DMS 273 (cell line): ENCODE data around the gene RAPGEF6.
"Not testable (repeated sequence)": the region's sequence is repeated elsewhere in the genome, so short reads cannot be mapped to it uniquely, and the experiment has no call there.

ENCODE experiments used
- DNase-seq: peaks from one replicate; lab custom pipeline; 2025; ENCODE audit not compliant: unreplicated experiment; lab: John Stamatoyannopoulos, UW

Gene RAPGEF6, protein sequence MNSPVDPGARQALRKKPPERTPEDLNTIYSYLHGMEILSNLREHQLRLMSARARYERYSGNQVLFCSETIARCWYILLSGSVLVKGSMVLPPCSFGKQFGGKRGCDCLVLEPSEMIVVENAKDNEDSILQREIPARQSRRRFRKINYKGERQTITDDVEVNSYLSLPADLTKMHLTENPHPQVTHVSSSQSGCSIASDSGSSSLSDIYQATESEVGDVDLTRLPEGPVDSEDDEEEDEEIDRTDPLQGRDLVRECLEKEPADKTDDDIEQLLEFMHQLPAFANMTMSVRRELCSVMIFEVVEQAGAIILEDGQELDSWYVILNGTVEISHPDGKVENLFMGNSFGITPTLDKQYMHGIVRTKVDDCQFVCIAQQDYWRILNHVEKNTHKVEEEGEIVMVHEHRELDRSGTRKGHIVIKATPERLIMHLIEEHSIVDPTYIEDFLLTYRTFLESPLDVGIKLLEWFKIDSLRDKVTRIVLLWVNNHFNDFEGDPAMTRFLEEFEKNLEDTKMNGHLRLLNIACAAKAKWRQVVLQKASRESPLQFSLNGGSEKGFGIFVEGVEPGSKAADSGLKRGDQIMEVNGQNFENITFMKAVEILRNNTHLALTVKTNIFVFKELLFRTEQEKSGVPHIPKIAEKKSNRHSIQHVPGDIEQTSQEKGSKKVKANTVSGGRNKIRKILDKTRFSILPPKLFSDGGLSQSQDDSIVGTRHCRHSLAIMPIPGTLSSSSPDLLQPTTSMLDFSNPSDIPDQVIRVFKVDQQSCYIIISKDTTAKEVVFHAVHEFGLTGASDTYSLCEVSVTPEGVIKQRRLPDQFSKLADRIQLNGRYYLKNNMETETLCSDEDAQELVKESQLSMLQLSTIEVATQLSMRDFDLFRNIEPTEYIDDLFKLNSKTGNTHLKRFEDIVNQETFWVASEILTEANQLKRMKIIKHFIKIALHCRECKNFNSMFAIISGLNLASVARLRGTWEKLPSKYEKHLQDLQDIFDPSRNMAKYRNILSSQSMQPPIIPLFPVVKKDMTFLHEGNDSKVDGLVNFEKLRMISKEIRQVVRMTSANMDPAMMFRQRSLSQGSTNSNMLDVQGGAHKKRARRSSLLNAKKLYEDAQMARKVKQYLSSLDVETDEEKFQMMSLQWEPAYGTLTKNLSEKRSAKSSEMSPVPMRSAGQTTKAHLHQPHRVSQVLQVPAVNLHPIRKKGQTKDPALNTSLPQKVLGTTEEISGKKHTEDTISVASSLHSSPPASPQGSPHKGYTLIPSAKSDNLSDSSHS (N-terminal part only)

DNA sequence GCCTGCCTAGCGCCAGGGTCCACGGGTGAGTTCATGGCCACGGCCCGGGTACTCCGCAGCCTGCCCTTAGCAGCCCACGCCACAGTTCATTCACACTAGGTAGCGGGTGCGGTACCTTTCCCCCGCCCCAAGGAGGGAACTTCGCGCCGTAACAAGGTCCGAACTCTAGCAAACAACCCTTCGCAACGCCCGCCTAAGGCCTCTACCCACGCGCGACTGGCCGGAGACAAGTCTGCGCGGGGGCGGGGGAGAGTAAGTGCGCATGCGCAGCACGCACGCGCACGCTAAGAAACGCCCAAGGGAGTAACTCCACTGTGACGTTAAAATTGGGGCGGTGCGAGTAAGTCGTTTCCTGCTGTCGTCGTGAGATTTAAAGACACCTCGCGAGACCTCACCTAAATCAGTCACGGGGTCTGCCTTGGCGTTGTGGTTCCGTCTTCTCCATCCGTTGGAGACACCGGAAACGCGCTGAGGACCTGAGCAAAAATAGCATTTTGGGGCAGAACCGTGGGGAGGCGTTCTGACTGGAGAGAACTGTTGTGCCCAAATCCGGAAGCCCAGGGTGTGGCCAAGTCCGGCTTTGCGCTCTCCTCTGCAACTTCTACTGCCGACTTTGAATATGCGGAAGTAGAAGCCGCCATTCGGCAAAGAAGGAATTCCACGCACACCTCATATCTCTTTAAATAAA is at the start of gene RAPGEF6:
Gene RAPGEF6 (minus strand): TSS at position 234 of the 688 bp plus-strand sequence. CDS start 199 bp downstream, at position 35.
- peak; percentile 100 for DNase-seq

DNA sequence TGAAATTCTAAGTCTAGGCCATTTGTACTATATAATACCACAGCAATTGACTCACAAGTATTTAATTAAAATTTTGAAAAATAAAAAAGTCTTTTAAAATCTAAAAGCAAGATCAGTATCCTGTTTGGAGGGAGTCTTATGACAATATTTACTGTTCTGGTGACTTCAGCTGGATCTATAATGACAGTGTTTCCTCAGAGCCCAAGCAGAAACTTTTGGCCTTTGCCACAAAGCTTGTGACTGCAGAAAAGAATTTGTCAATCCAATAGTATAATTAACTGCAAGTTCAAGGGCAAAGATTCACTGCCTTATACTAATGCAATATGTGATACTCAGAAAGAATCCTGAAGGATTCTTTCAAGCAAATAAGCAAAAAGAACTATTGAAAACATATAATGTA is 49.6 kb upstream of the RAPGEF6 start:
- no peak for DNase-seq

DNA sequence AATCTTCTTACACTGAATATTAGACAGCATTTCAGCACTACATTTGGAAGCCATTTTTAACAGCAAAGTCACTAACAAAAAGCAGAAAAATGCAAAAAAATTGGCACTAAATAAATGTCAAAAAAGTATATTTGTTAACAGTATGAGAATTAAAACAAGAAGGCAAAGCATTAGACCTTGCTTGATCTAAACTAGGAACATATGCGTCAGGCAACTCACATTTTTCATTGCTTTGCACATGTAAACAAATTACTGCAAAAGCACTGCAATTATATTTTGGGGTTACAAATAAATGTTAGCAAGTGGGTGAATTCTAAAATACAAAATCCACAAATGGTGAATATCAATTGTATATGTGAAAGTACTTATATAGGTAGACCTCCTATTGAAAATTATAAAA is 49.0 kb upstream of the RAPGEF6 start:
- DNase-seq: no peak

DNA sequence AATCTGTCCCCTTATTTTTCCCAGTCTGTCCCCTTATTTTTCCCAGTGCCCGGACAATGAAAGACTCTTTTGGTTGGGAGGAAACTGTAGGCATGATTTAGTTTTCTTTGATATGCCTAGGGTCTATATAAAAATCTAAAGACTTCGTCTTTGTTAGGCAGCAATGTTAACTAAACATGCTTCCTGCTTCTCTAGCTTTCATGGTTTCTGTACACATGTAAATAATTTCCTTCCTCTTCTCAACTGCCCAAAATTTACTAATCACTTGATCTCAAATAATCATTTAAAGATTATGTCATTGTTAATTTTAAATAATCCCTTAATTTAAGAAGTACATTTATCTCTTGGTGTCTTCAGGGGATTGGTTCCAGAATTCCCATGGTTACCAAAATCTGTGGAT is 47.8 kb upstream of the RAPGEF6 start:
- DNase-seq: no peak

DNA sequence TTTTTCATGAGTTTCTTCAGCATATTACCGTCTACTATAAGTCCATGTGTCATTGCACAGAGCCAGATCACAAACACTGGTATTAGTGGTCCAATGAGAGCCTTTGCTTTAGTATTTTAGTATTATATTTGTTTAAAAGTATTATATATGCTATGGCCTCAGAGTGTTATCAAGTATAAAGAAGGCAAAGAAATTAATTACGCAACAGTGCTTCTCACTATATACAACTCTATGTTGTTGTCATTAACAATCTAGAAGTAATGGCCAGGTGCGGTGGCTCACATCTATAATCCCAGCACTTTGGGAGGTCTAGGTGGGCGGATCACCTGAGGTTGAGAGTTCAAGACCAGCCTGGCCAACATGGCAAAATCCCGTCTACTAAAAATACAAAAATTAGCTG is 47.1 kb upstream of the RAPGEF6 start:
- no peak for DNase-seq

DNA sequence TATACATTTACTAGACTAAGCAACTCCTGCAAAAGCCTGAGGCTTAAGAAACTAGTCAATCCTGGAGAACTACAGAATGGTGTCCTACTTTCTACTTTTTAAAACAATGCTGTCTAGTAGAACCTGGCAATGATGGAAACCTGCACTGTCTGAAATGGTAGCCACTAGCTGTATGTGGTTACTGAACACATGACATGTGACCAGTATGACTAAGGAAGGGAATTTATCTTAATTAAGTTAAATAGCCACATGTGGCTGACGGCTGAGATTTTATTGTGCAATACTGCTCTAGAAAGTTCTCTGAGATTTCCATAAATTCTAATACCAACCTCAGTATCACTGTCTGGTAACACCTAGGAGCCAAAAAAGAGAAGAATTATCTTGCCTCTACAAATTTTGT is 44.9 kb upstream of the RAPGEF6 start:
- no peak for DNase-seq

DNA sequence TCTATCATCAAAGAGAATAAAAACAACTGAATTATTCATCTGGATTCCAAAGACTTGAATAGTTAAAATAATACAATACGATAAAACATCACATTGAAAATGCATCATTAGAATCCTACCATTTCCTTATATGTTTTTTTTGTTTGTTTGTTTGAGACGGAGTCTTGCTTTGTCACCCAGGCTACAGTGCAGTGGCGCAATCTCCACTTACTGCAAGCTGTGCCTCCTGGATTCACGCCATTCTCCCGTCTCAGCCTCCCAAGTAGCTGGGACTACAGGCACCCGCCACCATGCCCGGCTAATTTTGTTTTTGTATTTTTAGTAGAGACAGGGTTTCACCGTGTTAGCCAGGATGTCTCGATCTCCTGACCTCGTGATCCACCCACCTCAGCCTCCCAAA is 43.2 kb upstream of the RAPGEF6 start:
- not testable (repeated sequence) for DNase-seq

DNA sequence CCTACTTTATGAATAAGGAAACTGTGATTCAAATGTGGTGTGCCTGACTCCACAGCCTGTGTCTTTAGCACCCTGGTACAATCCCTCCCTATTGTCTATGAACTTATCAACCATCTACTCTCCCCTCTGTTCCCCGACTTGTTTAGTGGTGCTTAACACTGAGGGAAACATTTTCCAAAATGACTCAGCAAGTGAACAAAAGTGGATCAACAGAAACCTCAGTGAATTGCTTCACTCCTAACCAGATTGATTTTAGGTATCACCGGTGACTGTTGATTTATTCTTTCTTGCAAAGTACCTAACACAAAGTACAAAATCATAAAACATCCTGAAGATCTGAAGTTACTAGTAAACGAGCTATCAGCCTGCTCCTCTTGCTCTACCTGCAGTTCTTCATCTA is 42.1 kb upstream of the RAPGEF6 start:
- no peak for DNase-seq

DNA sequence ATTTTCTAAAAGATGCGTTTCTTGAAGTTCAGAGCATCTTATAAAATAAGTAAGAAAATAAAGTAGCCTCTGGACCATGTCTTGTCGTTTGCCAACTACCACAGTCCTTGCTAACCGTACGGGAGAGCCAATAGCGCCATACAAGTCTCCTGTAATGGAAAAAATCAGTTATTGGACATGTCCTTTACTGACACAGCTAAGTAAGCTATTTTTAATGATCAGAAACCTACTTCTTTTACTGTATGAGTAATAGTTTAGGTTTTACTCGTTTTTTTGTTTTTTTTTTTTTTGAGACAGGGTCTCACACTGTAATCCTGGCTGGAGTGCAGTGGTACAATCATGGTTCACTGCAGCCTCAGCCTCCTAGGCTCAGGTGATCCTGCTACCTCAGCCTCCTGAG is 37.7 kb upstream of the RAPGEF6 start:
- DNase-seq: no peak

DNA sequence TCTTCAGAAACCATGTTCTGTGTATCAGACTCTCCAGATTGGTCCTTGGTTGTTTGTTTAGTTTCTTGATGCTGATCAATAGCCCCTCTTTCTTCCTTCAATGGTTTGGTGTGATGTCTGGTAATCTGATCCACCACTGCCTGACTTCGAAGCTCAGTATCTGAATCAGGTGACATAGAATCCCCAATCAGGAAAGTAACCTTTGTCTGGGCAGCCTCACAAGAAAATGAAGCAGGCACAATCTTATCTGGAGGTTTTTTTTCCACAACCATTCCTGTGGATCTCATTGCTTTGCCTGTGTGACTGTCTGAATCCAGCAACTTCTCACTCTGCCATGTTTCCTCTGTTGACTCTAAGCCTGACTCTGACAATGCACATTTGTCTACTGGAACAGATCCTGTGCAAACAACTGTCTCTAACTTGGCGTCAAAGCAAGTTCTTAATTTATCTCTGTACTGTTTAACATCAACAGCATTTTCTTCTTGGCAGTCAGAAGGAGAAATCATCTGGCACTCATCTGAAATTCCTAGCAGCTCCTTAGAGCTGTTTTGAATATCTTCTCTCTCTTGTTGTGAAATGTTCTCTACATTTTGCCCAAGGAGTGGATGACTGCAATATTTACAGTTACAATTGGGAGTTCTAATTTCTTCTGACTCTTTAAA is 37.1 kb upstream of the RAPGEF6 start:
- DNase-seq: no peak

DNA sequence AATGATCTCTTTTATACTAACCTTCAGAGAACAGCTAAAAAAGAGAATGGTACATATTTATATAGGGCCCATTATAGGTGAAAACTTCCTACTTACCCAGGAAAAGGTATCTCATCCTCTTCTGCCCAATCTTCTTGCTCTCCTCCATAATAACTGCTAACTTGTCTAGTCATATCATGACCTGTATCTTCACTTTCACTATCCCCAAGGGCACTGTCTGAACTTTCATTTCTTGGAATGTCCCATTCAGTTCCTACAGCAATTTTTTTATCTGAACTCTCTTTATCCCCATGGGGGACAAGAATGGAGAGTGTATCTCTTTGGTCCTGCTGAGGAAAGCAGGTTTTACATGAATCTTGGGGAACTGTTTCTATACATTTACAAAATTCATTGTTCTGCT is 36.4 kb upstream of the RAPGEF6 start:
- no peak for DNase-seq

DNA sequence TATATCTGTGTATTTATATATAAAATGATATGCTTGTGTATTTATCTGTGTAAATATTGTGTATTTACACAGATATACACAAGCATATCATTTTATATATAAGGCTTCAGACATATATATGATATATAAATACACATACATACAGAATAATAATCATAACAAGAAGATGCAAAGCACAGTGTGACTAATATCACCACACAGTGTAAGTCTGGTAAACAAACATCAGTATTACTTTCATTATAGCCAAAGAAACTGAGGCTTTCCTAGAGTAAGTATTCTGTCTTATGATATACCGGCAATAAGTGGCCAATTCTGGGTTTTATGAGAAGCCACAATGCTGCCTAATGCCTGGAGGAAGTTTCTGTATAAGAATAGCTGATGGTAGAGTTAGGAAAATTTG is 29.9 kb upstream of the RAPGEF6 start:
- no peak for DNase-seq

DNA sequence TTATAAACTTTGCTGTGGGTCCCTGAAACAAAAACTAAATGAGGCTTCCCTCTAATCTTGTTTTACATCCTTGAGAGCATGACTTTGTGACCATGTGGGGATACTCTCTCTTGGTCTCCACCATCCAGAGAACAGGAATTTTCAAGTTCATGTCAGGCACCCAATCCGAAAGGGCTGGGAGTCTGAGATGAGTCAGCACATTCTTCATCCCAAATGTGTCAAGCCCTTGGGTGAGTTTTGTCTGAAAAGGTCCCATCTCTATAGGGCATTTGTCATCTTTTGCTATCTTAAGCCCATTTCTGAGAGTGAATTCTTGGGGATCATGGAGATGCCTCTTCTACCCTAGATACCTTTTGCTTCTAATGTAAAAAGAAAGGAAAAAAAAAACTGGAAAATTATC is 26.9 kb upstream of the RAPGEF6 start:
- DNase-seq: no peak

DNA sequence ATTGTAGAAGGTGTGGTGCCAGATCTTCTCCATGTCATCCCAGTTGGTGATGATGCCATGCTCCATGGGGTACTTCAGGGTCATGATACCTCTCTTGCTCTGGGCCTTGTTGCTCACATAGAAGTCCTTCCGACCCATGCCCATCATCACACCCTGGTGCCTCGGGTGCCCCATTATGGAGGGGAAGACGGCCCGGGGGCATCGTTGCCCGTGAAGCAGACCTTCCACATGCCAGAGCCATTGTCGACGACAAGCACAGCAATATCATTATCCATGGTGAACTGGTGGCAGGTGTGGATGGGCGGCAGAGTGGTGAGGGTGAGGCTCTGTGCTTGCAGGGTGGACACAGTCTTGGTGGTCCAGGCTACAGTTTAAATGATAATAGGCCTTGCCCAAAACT is 24.8 kb upstream of the RAPGEF6 start:
- no peak for DNase-seq

DNA sequence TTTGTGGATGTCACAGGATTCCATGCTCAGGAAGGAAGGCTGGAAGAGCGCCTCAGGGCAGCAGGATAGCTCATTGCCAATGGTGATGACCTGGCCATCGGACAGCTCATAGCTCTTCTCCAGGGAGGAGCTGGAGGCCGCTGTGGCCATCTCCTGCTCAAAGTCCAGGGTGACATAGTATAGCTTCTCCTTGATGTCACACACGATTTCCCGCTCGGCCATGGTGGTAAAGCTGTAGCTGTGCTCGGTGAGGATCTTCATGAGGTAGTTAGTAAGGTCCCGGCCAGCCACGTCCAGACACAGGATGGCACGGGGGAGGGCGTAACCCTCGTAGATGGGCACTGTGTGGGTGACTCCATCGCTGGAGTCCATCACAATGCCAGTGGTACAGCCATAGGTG is 24.3 kb upstream of the RAPGEF6 start:
- no peak for DNase-seq

DNA sequence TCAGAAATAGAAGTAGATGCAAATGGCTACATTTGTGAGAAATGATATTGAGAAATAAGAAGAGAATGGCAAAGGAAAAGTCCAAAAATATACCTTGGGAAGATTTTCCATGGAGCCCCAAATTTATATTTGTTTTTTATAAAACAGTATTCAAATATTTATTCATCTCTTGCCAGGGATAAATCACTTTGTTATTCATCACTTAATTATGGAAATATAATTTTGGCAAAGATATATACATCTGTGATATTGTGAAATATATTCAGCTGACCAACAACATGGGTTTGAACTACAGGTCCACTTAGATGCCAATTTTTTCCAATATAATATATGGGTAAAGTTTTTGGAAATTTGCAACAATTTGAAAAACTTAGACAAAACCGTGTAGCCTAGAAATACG is 19.7 kb upstream of the RAPGEF6 start:
- no peak for DNase-seq

DNA sequence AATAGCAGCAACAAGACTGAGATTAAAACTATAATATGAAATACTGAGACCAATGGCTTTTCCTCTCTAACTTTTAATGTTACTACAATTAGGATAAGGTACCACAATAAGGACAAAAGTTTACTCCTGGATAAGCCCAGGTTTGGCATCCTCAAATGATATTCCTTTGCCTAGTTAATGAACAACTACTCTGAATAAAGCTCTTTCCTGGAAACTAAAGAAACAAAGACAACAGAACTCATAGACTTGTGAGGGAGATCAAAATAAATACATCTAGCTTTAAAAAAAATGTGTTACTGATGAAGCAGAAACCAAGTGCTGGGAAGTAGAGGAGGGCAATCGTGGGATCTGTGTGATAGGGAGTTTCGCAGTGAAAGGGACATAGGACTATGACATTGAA is 19.3 kb upstream of the RAPGEF6 start:
- no peak for DNase-seq

DNA sequence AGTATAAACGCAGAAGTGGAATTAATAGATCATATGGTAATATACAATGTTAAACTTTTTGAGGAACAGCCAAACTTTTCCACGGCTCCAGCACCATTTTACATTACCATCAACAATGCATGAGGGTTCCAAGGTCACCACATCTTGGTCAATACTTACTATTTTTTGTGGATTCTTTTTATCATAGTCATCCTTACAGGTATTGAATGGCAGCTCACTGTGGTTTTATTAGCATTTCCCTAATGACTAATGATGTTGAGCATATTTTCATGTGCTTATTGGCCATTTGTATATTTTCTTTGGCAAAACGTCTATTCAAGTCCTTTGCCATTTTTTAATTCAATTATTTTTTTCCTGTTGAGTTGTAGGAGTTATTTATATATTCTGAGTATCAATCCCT is 14.1 kb upstream of the RAPGEF6 start:
- no peak for DNase-seq

DNA sequence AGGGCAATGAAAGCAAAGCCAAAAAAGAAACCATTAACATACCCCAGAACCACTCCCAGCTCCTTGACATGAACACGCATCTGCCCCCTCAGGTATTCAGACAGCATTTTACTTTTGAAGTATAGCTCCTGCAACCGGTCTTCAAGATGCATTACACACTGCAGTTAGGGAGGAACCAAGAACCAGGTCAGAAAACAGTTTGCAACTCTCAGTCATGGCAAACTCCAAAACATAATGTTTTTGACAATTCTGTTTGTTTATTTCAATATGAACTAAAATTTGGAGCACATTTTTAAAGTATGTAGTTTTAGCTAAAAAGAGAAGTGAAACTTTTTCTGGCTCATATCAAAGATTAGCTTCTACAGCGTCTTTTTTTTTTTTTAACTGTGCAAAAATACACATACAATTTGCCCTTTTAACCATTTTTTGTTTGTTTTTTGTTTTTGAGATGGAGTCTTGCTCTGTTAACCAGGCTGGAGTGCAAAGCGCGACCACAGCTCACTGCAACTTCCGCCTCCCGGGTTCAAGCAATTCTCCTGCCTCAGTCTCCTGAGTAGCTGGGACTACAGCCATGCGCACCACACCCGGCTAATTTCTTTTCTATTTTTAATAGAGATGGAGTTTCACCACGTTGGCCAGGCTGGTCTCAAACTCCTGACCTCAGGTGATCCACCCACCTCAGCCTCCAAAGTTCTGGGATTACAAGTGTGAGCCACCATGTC is 12.2 kb upstream of the RAPGEF6 start:
- no peak for DNase-seq

DNA sequence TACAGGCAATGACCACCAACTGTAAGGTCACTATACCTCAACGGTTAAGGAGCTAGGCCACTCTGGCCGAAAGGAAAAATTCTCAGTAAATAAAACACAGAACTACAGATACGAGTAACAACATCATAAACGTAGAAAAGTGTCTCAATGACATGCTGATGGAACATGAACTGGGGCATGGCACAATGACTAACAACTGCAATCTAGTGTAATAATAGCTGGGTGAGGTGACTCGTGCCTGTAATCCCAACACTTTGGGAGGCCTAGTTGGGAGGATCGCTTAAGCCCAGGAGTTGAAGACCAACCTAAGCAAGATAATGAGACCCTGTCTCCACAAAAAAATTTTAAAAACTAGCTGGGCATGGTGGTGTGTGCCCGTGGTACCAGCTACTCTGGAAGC is 9.8 kb upstream of the RAPGEF6 start:
- DNase-seq: no peak
